Measurements from ENCODE around the gene CDC34.
"Not testable (repeated sequence)": the region's sequence is repeated elsewhere in the genome, so short reads cannot be mapped to it uniquely, and the experiment has no call there.

The CDC34 gene

DNA sequence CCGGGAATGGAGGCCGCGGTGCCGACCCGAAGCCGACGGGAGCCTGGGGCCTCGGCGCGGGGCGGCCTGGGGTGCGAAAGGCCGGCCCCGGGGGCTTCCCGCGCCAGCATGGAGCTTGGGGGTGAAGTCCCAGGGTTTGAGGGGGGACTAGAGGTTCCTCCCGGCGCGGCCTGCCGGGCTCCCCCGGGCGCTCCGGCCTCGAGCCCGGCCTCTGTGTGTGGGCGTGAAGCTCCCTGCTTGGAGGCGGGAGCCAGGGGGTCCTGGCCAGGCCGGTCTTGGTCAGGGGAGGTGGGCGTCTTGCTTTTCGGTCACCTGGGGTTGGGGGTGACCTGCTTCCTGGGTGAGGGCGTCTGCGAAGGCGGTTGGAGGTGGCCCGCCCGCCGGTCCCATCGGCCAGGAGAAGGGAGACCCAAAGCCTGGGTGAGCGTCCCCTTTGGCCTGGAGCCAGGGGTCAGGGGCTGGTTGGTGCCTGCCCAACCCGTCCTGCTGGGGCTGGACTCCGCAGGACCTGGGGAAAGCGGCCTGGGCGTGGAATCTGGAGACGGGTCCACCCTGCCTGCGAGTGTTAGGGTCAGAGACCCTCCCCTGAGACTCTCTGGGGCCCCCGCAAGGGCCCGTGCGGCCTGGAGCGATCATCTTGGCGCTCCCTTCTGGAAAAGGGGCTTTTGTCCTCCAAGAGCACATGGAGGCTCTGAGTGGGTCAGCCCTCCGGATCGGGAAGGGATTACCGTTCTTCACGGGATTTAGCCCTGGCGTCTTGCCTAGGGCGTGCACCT is 41.4 kb downstream of the CDC34 start:
- no peak for DNase-seq (ENCODE audit: low read depth in 2 of 3, low spot score in 2 of 3)

DNA sequence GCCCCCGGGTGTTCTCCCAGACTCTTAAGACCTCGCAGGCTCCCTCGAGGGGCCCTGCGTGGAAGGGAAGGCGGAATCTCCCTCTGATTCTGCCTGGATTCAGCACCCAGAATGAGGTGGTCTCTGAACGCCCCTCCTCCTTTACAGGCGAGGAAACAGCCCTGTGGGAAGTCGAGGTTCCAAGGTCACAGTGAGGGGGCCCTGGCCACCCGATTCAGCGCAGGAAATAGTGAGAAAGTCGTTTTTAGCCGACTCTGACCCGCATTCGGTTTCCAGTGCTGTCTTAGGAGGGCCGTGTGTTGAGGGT is 41.9 kb downstream of the CDC34 start:
- no peak for DNase-seq (ENCODE audit: low read depth in 2 of 3, low spot score in 2 of 3)

- no peak for DNase-seq (ENCODE audit: low read depth in 2 of 3, low spot score in 2 of 3)
Measured at GRCh38 chr19:574658-575526, 43.3 kb downstream of the CDC34 start.

DNA sequence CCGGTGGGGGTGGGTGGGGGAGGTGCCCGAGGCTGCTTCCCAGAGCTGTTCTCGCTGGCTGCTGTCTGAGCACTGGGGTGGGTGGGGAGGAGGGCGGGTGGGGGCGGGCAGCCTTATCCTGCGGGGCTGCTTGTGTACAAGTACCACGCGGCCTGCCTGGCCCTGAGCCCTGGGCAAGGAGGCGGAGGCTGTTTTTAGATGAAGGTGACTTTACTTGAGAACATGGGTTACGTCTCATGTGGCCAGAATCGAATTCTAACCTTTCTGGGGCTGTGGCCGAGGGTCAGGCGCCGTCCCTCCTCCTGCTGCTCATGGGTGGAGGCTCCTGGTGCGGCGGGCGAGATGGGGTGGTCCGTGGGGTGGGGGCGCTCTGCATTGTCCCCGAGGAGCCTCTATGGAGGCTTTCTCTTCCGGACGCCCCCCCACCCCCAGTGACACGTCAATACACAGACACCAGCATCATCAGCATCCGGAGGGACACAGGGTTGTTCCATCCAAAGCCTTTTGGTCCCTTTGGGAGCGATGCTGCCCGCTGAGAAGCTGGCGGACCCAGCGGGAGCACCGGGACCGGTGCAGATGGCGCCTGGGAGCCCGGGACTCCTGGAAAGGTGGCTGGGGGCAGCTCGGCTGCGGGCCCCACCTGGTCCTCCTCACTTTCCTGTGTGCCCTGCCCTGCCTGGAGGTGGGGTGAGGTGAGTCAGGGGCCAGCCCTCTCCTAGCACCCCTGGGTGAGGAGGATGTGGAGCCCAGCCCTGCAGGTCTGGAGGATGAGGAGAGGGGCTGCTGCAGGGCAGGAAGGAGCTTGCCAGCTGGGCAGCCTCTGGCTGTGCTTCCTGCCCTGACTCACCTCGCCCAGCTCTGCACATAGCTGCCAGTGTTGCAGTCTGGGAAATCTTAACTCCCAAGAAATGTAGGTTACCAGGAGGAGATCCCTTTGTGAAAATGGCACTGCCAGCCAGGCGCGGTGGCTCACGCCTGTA is 44.3 kb downstream of the CDC34 start:
- no peak for DNase-seq (ENCODE audit: low read depth in 2 of 3, low spot score in 2 of 3)

- no peak for DNase-seq (ENCODE audit: low read depth in 2 of 3, low spot score in 2 of 3)
Measured at GRCh38 chr19:576768-577438, 45.3 kb downstream of the CDC34 start.

DNA sequence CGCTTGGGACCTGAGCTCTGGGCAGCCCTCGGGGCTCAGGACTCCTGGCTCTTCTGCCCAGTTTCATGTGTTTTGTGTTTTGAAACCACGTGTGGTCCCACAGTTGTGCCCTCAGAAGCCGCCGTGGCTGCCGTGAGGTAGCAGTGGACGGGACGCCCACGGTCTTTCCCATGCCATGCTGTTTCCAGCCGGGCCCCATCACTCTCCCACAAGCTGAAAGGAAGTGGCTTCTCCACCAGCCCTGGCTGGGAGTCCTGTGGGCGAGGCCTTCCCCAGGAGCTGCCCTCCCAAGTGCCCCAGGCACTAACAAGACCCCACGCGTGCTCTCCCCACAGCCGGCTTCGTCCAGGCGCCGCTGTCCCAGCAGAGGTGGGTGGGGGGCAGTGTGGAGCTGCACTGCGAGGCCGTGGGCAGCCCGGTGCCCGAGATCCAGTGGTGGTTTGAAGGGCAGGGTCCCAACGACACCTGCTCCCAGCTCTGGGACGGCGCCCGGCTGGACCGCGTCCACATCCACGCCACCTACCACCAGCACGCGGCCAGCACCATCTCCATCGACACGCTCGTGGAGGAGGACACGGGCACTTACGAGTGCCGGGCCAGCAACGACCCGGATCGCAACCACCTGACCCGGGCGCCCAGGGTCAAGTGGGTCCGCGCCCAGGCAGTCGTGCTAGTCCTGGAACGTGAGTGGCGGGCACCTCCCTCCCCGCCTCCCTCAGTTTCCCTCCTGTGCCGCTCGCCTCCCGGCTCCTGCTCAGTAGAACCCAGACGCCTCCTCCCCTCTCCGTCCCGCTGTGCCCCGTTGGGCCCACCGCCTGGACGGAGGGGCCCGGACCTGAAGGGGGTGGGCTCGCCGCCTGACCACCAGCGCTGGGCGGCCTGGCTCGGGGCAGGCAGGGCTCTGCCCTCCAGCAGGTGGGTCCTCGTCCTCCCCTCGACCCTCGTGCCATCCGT is 46.2 kb downstream of the CDC34 start:
- no peak for DNase-seq (ENCODE audit: low read depth in 2 of 3, low spot score in 2 of 3)

- DNase-seq (ENCODE audit: low read depth in 2 of 3, low spot score in 2 of 3), result no peak
Measured at GRCh38 chr19:579111-579841, 47.7 kb downstream of the CDC34 start.

- DNase-seq (ENCODE audit: low read depth in 2 of 3, low spot score in 2 of 3), result no peak
Measured at GRCh38 chr19:579842-580155, 48.2 kb downstream of the CDC34 start.

GRCh38 chr19:580274-580835 is 48.8 kb downstream of the CDC34 start:
- no peak for DNase-seq (ENCODE audit: low read depth in 2 of 3, low spot score in 2 of 3)

DNA sequence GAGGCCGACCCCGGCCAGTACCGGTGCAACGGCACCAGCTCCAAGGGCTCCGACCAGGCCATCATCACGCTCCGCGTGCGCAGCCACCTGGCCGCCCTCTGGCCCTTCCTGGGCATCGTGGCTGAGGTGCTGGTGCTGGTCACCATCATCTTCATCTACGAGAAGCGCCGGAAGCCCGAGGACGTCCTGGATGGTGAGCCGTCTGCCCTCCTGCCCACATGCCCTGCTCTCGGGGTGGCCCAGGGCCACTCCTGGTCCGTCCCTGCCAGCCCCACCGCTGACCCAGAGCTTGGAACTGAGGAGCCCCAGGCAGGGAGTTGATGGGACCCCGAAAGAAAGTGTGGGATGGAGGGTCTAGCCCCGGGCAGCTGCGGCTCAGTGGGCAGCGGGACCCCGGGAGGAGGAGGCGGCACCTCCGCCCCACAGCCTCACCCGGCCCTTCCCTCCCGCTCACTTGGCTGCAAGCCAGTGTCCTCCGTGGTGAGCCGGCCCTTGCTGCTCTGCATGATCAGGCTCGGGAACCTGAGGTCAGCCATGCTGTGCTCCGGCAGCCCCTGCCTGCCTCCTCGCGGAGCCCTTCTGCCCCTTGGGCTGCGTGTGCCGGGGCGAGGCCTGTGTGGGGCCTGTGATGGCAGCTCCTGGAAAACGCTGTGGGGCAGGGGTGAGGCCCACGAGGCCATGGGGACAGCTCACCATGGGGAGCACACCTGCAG is 50.0 kb downstream of the CDC34 start:
- no peak for DNase-seq (ENCODE audit: low read depth in 2 of 3, low spot score in 2 of 3)

- no peak for DNase-seq (ENCODE audit: low read depth in 2 of 3, low spot score in 2 of 3)
Measured at GRCh38 chr19:582497-583197, 51.1 kb downstream of the CDC34 start.

- DNase-seq (ENCODE audit: low read depth in 2 of 3, low spot score in 2 of 3), result no peak
Measured at GRCh38 chr19:583198-583967, 51.8 kb downstream of the CDC34 start.

DNA sequence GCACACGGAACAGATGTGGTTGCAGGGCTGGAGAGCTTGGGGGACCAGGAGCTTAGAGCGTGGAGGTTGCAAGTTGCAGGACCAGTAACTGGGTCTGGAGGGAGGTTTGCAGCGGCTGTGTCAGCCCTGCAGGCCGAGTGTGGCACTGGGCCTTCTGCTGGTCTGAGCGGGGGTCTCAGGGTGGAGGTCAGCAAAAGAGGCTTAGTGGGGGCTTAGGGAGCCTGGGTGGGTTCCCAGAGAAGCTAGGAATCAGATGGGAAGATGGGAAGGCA is 52.3 kb downstream of the CDC34 start:
- no peak for DNase-seq (ENCODE audit: low read depth in 2 of 3, low spot score in 2 of 3)

- DNase-seq (ENCODE audit: low read depth in 2 of 3, low spot score in 2 of 3), result peak in 1 of 3 experiments; percentile 42
Measured at GRCh38 chr19:584240-585001, 52.9 kb downstream of the CDC34 start.

DNA sequence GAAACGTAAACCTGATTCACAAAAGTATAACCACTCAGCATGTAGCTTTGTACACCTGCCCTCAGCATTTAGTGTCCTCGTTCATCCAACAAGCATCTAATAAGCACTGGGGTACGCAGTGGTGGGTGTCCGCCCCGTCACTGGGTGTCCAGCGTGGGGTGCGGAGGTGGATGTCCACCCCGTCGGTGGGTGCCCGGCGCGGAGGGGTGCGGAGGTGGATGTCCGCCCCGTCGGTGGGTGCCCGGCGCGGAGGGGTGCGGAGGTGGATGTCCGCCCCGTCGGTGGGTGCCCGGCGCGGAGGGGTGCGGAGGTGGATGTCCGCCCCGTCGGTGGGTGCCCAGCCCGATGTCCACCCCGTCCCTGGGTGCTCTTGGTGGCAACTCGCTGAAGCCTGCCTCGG is 53.6 kb downstream of the CDC34 start:
- not testable (repeated sequence) for DNase-seq (ENCODE audit: low read depth in 2 of 3, low spot score in 2 of 3)

DNA sequence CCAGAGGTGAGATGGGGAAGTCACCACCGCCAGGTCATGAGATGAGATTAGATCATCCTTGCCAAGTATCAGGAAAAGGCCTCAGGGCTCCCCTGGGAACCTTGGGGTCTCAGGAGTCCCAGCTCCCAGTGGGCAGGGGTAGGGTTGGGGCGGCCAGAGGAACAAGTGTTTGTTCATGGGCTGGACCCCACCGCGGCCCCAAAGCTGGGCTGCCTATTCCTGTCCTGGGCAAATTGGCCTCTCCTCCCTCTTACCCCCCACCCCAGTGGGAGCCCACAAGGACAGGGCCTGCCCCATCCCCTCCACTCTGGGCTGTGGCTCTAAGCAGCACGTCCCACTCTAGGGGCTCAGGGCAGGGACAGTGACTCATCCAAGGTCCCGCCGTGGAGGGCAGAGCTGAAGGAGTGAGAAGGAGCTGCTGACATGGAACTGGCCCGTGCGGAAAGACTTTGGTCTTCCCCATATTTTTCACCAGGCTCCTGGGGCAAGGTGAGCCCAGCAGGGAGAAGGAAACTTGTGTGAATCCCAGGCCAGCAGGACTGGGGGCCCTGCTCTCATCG is 54.1 kb downstream of the CDC34 start:
- no peak for DNase-seq (ENCODE audit: low read depth in 2 of 3, low spot score in 2 of 3)
